KOPT-K1 (cell line): ENCODE data around the gene NOP16.

Source experiments
- H3K27ac ChIP-seq: fragments of 200-600 bp; sonication (generic); 2 replicates; pipeline ENCODE4 v1.5.1; 2016; ENCODE audit warnings: antibody characterized with exemption, mild to moderate bottlenecking, low read depth, low read length; ENCODE audit not compliant: poor library complexity, severe bottlenecking
- H3K36me3 ChIP-seq: fragments of 200-600 bp; sonication (generic); 2 replicates; pipeline ENCODE4 v1.5.1; 2017; ENCODE audit warnings: antibody characterized with exemption, mild to moderate bottlenecking, low read length, moderate library complexity; ENCODE audit not compliant: insufficient read depth
- H3K9me3 ChIP-seq: fragments of 200-600 bp; sonication (generic); 2 replicates; pipeline ENCODE4 v1.5.1; 2017; ENCODE audit warnings: antibody characterized with exemption, low read length, mild to moderate bottlenecking; ENCODE audit not compliant: insufficient read depth, poor library complexity, severe bottlenecking

The NOP16 gene

DNA sequence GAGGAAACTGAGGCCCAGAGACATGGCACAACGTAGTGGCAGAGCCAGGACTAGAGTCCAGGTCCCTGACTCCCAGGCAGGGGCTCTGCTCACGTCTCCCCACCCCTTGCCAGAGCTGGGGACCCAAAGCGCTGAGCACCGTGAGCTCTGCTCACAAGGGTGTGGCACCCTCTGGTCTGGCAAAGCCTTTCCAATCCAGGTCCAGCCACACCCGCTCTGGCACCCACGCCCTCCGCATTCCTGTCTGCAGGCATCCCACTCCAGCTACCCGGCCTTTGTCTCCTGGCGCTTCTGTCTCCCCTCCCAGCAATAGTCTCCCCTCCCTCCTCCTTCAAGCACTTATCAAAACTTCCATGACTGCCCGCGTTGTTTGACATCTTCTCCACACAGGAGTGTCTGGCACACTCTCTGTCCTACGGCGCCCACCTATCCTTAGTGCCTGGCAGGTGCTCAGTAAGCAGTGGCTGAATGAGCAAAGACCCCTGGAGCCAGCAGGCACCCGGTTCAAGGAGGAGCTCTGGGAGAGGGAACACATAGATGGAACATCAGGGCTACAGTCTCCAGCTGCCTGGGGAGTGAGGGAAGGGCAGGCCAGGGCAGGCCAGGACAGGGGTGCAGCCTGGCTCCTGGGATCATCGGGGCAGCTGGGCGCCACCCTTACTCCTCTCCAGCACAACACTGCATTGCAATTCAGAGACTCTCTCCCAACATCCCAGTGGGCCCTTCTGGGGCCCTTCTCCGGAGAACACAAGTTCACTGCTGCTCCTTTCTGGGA lies 12.2 kb upstream of the NOP16 start:
- Histone ChIP-seq H3K36me3 (peaks cover under 1% of the 10 kb centered on the region; the same call in 1 of the 2 replicates), H3K9me3 (no peaks in the 10 kb centered on the region), H3K27ac (no peak overlapping the region)

DNA sequence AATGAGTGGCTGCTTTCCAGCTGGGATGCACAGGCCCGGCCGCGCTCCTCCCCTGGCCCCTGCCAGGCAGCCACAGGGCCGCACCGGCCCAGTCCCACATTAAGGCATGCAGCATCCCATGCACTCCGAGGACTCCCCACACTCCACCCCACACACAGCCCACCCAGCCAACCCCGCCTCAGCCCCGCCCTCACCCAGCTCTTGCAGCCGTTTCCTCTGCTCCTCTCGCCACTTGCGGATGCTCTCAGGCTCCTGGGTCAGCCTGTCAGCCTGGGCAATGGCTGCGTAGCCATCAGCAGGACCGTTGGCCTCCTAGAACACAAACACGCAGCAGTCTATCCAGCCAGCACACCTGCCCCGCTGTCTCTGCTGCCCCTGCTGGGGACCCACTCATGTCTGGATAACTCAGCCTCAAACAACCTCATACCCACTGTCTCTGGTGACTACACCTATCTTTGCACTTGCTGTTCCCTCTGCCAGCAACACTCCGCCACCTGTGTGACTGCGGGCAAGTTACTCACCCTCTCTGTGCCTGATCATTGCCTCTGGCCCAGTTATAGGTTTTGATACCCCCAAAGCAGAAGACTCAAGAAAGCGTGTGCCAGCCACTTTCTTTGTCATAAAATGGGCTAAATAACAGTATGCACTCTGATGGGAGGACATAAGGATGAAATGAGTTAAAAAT lies 9.5 kb upstream of the NOP16 start:
- no peak overlapping the region for H3K27ac ChIP-seq

DNA sequence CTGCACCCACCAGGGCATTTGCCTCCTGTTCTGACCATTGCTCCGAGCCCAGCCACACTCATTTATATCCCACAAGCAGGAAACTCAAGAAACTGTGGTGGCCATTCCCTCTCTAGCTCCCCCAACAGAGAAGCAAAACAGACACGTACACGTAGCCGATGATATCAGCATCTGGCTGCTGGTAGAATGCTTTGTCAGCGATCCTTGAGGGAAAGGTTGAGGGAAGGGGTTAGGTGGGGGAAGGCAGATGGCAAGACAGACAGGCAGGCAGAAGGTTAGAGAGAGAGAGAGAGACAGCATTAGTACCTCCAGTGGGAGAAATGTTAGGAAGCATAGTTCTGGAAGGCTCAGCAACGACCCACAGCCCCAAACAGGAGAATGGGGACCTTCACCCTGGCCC lies 7.9 kb upstream of the NOP16 start:
- peaks cover 36% of the 10 kb centered on the region; the same call in 1 of the 2 replicates for H3K36me3 ChIP-seq
- no peak overlapping the region for H3K27ac ChIP-seq
- H3K9me3 ChIP-seq = no peaks in the 10 kb centered on the region

More for the DNA sequence above, 9.5 kb upstream of the NOP16 start:
- peaks cover 21% of the 10 kb centered on the region; the same call in 1 of the 2 replicates for H3K36me3 ChIP-seq
- H3K9me3 ChIP-seq = no peaks in the 10 kb centered on the region

DNA sequence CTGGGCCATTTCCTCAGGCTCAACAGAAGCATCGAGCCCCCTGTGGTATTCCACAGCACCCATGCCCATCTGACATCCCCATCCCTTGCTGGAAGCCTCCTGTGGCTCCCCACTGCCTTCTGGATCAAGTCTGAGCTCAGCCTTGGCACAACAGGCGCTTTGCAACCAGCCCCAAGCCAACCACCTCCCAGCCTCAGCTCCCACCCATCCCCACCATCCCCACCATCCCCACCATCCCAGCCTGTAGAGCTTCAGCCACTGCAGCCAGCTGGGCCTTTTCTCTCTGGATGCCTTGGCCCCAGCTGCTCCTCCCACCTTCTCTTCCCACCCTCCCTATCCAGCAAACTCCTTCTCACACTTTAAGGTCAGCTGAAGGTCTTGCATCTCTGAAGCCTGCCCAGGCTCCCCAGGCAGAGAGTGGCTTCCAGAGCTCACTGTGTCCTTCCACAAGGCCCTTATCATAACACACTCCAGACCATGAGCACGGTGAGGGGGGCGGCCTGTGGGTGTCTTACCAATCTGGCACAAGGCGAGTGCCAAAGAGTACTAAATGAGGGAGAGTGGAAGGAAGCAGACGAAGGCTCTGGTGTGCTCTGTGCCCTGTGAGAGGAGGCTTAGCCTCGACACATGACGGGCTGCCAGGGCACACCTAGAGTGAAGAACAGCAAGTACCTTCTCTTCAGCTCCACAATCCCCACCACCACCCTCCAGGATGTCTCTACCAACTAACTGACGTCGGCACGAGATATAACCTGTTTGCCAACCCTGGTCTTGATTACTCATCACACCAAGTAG lies 6.7 kb upstream of the NOP16 start:
- no peaks in the 10 kb centered on the region for H3K9me3 ChIP-seq
- peaks cover 49% of the 10 kb centered on the region for H3K36me3 ChIP-seq
- H3K27ac ChIP-seq = no peak overlapping the region

DNA sequence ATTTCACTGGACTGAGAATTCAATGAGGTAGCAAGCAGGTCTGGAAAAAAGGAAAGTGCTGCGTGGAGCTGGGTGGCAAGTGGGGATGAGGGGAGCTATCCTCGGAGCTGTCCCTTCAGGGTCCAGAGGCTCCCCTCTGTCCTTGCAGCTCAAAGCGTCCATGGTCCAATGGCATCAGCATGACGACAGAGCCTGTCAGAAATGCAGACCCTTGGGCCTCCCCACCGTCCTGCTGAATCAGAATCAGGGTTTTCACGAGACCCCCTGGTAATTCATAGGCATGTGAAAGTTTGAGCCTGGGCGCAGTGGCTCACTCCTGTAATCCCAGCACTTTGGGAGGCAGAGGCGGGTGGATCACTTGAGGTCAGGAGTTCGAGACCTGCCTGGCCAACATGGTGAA lies 5.7 kb upstream of the NOP16 start:
- Histone ChIP-seq H3K36me3 (peaks cover 49% of the 10 kb centered on the region), H3K27ac (no peak overlapping the region), H3K9me3 (no peaks in the 10 kb centered on the region)

DNA sequence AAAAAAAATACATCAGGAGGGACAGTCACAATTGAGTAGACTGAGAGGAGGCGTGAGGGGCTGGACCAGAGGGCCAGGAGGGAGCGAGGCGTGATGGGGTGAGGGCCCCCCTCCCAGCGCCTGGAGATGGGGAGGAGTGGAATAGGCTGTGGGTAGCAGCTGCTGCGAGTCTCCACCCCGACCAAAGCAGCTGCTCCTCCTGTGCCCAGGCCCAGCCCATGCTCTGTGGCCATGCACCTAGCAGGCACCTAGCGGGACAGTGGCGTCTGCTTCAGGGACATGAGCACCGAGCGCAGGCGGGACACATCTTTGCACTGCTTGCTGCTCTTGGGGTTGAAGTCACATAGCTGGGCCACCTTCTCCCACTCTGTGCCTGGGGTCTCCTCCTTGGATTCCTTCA lies 4.1 kb upstream of the NOP16 start:
- H3K36me3 ChIP-seq = peaks cover 49% of the 10 kb centered on the region
- no peaks in the 10 kb centered on the region for H3K9me3 ChIP-seq
- H3K27ac ChIP-seq = no peak overlapping the region

DNA sequence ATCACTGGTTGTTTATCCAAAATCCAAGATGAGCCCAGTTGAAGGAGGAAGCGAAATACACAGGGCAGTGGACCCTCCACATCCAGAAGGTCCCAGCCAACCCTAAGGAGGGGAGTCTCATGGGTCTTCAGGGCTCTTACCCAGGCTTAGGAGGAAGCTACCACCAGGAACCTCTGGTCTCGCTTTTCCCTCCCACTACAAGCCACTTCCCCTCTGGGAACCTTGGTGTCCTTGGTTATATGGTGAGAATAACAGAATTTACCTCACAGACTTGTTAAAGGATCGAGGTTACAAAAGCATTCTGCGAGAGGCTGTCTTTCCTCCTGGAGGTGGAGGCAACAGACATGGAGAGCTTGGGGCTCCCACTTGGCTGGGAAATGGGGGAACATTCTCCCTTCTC lies 3.6 kb upstream of the NOP16 start:
- Histone ChIP-seq H3K36me3 (peaks cover 51% of the 10 kb centered on the region), H3K9me3 (no peaks in the 10 kb centered on the region), H3K27ac (no peak overlapping the region)

DNA sequence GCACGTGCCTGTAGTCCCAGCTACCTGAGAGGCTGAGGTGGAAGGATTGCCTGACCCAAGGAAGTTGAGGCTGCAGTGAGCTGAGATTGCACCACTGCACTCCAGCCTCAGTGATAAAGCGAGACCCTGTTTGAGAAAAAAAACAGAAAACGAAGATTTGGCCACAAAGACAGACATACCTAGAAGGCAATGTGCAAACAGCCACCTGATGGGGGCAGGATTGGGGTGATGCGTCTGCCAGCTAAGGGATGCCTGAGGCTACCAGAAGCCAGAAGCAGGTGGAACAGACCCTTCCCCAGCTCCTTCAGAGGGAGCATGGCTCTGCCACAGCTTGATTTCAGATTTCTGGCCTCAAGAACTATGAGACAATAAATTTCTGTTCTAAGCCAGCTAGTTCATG lies 3.1 kb upstream of the NOP16 start:
- Histone ChIP-seq H3K36me3 (peaks cover 56% of the 10 kb centered on the region), H3K9me3 (no peaks in the 10 kb centered on the region), H3K27ac (no peak overlapping the region)

DNA sequence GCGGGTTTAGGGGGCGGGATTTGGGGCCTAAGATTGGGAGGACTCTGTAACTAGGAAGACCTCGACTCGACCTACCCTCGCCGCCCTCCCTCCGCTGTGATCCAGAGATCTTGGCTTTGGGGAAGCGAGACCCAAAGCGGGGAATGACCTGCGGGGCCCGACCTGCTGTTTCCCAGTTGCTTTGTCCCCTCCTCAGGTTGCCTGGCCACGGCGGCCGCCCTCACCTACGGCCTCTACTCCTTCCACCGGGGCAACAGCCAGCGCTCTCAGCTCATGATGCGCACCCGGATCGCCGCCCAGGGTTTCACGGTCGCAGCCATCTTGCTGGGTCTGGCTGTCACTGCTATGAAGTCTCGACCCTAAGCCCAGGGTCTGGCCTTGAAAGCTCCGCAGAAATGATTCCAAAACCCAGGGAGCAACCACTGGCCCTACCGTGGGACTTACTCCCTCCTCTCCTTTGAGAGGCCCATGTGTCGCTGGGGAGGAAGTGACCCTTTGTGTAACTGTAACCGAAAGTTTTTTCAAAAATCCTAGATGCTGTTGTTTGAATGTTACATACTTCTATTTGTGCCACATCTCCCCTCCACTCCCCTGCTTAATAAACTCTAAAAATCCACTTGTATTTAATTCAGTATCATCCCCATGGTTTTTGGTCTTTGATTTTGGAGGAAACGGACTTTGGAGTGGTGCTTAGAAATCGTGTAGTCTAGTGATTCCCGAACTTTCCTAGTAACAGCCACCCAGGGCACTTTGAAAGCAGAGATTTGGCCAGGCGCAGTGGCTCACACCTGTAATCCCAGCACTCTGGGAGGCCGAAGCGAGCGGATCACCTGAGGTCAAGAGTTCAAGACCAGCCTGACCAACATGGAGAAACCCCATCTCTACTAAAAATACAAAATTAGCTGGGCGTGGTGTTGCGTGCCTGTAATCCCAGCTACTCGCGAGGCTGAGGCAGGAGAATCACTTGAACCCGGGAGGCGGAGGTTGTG lies 1.0 kb upstream of the NOP16 start:
- Histone ChIP-seq H3K9me3 (no peaks in the 10 kb centered on the region), H3K36me3 (peaks cover 69% of the 10 kb centered on the region), H3K27ac (peak overlapping the region; percentile 93)

DNA sequence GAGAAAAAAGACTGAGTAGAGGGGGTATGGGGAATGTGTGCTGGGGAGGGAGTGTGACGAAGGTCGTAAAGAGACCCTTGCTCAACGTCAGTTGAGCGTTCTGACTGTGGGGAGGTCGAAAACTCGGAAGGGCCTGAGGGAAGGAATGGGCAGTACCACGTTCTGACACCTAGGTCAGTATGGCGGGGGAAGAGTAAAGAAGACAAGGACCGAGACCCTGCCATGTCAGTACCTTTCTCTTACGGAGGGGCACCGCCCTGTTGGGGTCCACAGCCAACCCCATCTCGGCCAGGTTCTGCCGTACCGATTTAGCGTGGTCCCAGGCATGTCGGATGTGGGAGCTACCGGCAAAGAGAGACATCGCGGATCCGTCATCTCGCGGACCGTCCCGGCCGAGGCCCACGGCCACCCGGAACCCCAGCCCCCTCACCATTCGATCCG lies 375 bp downstream of the NOP16 start:
- H3K27ac ChIP-seq = peak overlapping the region; percentile 93

DNA sequence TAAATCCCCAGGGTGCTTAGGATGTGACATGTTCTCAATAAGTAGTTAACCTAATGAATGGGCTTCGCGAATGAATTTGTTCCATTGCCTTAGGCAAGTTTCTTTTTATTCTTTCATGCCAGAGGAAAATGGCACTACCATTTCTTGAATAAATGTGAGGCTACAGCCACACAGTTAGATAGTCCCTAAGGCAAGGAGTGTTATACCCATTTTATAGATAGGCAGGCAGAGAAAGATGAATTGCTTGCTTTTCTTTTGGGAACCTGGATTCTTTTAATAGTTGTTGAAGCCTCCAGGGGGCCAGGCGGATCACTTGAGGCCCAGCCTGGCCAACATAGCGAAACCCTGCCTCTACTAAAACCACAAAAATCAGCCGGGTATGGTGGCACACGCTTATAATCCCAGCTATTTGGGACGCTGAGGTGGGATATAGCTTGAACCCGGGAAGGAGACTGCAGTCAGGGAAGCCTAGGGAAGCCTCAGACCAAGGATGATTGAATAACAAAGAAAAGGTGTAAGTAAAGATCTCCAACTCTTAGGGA lies 943 bp downstream of the NOP16 start:
- Histone ChIP-seq H3K9me3 (no peaks in the 10 kb centered on the region), H3K27ac (peak overlapping the region; percentile 93), H3K36me3 (peaks cover 72% of the 10 kb centered on the region)

More for the DNA sequence above, 375 bp downstream of the NOP16 start:
- H3K36me3 ChIP-seq = peaks cover 72% of the 10 kb centered on the region
- no peaks in the 10 kb centered on the region for H3K9me3 ChIP-seq

DNA sequence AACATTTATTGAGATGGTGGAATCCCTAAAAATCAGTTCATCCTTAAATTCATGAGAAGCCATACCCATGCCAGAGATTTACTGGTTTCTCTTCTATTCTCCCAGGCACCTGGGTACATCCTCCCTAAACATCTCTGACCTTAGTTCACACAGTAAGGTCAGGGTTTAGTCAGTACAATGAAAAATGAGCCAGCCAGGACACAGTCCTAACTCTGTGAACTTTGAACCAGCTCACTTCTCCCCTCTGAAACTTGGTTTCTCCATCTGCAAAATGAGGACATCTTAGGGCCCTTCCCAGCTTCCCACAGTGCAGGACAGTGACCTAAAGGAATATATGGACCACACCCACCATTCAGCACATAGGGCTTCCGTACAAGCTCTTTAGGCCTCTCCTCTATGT lies 1.9 kb downstream of the NOP16 start:
- H3K9me3 ChIP-seq = no peaks in the 10 kb centered on the region
- H3K27ac ChIP-seq = no peak overlapping the region
- peaks cover 72% of the 10 kb centered on the region for H3K36me3 ChIP-seq

DNA sequence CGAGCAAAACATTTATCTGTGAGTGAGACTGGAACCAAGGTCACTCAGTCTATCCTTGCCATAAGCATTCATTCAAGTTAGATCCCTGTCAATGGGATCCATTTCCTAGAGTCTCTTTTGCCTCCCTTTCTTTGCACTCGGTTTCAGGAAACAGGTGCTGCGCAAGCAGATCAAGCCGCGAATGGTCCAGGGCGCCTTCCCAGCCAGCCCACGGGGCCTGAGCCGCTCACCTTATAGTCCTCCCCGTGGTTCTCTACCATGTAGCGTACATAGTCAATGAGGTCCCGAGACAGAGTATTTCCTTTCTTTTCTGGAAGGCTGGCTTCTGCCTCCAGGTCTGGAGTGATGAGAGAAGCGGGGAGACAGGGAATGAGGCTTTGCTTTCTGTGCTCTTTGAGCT lies 3.4 kb downstream of the NOP16 start:
- H3K9me3 ChIP-seq = no peaks in the 10 kb centered on the region
- peaks cover 73% of the 10 kb centered on the region for H3K36me3 ChIP-seq
- H3K27ac ChIP-seq = no peak overlapping the region

DNA sequence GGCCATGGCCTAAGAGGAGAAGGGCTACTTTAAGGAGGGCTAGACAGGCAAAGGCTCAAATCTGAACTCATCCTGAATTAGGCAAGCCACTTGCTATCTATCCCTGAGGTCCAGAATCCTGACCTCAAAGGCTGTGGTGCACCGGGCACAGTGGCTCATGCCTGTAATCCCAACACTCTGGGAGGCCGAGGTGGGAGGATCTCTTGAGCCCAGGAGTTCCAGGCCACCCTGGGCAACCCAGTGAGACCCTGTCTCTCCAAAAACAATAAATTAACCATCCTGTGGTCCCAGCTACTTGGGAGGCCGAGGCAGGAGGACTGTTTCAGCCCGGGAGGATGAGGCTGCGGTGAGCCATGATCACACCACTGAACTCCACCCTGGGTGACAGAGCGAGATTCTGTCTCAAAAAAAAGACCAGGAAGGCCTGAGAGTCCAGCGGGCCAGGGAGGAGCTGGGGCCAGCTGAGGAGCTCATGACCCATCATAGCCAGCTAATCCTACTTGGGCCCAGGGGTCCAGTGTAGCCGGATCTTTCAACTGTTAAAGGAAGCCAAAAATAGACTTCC lies 4.0 kb downstream of the NOP16 start:
- Histone ChIP-seq H3K27ac (no peak overlapping the region), H3K36me3 (peaks cover 75% of the 10 kb centered on the region), H3K9me3 (no peaks in the 10 kb centered on the region)
